SKM-1 treated with dmso at 0.1 percent for 144 hours (cell line): Measurements from ENCODE around the gene RAD51.
A peak's percentile ranks its signal among the peaks of the same experiment; 100 is the strongest.
"Not testable (repeated sequence)": the region's sequence is repeated elsewhere in the genome, so short reads cannot be mapped to it uniquely, and the experiment has no call there.

Source experiments
- DNase-seq: peaks from one replicate; lab custom pipeline; 2025; ENCODE audit not compliant: unreplicated experiment; lab: John Stamatoyannopoulos, UW

RAD51 gene

DNA sequence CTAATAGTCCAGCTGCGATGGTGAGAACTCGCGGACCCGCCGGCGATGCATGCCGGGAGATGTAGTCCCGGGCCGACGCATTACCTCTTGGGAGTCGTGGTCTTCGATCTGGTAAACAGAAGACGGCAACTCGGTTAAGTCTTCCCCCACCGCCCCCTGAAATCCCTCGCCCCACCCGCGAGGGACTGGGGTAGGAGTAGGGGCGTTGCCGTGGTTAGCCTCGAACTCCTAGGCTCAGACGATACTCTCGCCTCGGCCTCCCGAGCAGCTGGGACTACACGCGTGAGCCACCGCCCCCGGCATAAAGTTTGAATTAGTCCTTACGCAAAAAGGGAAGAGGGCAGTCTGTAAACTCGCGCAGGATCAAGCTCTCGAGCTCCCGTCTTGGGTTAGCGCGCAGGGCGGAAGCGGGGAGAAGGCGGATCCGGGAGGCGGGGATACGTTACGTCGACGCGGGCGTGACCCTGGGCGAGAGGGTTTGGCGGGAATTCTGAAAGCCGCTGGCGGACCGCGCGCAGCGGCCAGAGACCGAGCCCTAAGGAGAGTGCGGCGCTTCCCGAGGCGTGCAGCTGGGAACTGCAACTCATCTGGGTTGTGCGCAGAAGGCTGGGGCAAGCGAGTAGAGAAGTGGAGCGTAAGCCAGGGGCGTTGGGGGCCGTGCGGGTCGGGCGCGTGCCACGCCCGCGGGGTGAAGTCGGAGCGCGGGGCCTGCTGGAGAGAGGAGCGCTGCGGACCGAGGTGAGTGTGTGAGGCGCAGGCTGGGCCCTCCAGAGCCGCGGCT, at the start of gene RAD51:
RAD51 (plus strand) TSS at position 487 of the 781 bp plus-strand sequence. CDS start 3,585 bp downstream, outside the sequence.
- DNase-seq: peak; percentile 96

DNA sequence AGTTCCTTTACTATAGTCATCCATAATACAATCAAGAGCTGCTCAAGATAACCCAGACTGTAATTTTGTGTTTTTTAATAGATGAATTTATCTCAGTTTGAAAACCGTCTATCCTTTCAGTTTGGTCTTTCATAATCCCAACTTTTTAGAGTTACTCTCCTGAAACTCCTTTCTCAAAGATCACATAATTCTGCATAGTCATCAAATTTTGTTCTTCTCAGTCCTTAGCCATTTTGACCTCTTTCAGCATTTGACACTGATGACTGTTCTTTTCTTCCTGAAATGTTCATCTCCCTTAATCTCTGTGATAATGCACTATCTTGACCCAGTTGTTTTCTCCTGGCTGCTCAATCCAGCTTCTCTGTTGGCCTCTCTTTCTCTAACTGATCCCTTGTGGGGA, 47.5 kb upstream of the RAD51 start:
- DNase-seq: no peak

DNA sequence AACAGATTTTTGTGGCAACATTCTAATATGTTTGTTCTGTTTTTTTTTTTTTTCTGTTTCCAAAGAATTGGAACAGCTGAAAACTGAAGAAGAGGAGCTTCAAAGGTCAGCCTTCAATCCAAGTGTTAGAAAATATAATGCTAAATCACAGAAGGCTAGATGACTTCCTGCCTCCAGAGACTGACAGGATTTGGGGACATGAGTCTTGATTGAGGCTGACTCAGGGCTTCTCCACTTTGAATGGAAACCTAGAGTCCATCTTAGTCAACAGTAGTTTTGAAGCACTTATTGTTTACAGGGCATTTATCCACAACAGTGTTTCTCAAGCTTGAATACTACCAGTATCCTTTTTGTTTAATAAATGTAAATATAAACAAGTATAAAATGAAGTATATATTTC, 44.5 kb upstream of the RAD51 start:
- DNase-seq: no peak

DNA sequence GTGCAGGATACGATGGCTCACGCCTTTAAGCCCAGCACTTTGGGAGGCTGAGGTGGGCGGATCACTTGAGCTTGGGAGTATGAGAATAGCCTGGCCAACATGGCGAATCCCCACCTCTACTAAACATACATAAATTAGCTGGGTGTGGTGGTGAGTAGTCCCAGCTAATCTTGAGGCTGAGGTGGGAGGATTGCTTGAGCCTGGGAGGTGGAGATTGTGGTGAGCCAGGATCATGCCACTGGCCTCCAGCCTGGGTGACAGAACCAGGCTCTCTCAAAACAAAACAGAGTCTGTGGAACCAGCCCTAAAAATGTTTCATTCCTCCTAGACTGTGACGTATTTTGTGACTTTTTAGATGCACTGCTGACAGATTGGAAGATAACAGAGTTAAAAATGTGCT, 34.3 kb upstream of the RAD51 start:
- no peak for DNase-seq

DNA sequence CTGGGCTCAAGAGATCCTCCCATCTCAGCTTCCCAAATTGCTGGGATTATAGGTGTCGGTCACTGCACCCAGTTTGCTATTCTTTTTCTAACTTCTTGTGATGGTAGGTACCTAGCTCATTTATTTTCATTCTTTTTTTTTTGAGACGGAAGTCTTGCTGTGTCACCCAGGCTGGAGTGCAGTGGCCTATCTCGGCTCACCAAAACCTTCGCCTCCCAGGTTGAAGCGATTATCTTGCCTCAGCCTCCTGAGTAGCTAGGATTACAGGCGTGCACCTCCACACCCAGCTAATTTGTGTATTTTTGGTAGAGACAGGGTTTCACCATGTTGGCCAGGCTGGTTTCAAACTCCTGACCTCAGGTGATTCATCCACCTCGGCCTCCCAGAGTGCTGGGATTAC, 30.1 kb upstream of the RAD51 start:
- DNase-seq: no peak

DNA sequence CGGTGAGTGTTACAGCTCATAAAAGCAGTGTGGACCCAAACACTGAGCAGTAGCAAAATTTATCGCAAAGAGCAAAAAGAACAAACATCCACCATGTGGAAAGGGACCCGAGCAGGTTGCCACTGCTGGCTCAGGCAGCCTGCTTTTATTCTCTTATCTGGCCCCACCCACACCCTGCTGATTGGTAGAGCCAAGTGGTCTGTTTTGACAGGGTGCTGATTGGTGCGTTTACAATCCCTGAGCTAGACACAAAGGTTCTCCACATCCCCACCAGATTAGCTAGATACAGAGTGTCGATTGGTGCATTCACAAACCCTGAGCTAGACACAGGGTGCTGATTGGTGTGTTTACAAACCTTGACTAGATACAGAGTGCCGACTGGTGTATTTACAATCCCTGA, 18.7 kb upstream of the RAD51 start:
- DNase-seq: not testable (repeated sequence)

DNA sequence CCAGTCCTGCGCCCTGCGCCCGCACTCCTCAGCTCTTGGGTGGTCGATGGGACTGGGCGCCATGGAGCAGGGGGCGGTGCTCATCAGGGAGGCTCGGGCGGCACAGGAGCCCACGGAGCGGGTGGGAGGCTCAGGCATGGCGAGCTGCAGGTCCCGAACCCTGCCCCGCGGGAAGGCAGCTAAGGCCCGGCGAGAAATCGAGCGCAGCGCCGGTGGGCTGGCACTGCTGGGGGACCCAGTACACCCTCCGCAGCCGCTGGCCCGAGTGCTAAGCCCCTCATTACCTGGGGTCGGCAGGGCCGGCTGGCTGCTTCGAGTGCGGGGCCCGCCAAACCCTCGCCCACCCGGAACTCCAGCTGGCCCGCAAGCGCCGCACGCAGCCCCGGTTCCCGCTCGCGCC, 18.1 kb upstream of the RAD51 start:
- not testable (repeated sequence) for DNase-seq

DNA sequence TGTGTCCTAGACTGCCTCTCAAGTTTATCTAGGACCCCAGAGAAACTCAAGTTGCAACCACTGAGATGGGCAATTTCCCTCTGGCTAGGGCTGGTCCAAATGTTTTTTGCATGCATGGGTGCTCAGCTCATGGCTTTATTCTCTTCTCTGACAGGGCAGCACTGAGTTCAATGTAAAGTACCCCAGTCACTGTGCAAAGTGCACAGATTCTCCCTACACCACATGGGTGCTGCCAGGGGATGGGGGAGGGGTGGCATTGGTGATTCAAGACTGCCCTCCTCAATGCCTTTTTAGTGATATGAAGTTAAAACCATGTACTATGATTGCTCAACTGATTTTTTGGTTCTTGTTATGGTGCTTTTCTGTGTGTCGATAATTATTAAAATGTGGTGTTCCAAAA, 14.8 kb upstream of the RAD51 start:
- DNase-seq: no peak

DNA sequence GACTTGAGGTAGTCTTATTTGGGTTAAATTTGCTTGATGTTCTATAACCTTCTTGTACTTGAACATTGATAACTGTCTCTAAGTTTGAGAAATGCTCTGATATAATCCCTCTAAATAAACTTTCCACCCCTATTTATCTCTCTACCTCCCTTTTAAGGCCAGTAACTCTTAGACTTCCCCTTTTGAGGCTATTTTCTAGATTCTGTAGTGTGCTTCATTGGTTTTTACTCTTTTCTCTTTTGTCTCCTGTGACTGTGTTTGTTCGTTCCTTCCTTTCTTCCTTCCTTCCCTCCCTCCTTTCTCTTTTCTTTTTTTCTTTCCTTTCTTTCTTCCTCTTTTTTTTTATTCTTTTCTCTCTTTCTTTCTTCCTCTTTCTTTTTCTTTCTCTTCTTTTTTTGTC, 14.0 kb upstream of the RAD51 start:
- not testable (repeated sequence) for DNase-seq

DNA sequence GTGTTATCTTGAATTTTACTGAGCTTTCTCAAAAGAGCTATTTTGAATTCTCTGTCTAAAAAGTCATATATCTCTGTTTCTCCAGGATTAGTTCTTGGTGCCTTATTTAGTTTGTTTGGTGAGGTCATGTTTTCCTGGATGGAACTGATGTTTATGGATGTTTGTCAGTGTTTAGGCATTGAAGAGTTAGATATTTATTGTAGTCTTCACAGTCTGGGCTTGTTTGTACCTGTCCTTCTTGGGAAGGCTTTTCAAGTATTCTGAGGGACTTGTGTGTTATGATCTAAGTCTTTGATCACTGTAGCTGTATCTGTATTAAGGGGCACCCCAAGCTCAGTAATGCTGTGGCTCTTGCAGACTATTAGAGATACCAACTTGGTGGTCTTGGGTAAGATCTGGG, 10.6 kb upstream of the RAD51 start:
- no peak for DNase-seq

DNA sequence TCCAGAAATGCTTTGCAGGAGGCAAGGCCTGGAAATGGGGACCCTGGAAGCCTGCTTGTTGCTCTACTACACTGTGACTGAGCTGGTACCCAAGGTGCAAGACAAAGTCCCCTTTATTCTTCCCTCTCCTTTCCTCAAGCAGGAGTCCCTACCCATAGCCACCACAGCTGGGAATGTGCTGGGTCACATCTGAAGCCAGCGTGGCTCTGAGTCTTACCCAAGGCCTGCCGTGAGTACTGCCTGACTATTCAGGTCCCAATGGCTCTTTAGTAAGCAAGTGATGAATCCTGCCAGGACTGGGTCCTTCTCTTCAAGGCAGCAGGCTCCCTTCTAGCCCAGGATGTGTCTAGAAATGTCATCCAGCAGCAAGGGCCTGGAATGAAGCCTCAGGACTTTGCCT, 9.6 kb upstream of the RAD51 start:
- DNase-seq: no peak

DNA sequence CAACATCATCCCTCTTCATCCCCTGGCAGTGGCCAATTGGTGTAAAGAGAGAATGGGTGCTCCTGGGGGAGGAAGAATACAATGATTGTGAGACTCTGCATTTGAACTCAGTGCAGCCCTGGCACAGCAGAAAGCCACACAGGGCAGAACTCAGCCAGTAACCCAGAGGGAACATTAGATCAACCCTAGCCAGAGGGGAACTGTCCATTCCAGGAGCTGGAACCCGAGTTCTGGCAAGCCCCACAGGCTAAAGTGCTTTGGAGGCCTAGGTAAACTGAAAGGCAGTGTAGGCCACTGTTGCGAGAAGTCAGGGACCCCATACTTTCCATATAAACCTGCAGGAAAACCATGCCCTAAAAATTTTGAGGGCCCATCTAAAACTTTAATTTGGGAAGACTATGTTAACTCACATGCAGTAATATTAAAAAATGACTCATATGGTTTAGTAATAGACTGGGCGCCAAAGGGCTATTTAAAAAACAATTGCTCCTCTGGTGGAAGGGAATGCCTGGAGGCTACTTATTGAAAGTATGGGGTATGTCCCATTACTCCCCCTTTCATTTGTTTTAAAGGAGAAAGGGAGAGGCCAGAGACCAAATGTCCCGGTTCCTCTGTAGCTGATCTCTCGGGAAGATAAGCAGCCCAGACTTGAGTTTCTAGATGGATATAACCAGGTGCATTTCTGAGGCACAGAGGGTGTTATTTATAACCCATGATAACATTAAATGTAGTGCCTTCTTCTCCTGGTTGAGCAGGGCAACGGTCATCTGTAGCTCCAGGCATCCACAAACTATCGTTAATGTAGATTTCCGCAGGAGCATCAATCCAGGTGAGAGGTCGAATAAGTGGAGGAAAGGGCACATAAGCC, 5.8 kb upstream of the RAD51 start:
- DNase-seq: no peak

DNA sequence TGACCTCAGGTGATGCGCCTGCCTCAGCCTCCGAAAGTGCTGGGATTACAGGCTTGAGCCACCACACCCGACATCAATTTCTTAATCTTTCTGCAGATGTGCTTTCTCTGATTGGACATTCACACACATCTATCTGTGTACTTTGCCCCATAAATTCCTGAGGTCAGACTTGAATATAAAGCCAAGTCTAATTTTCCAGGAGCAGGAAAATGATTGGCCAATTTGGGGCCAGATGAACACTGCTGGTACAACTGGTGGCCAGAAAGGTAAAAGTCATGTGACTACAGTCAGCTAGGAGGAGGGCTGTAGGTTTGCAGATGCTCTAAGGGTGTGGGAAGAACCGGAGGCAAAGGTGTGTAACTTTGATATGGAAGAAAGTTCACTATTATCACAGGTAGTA, 3.2 kb upstream of the RAD51 start:
- no peak for DNase-seq

DNA sequence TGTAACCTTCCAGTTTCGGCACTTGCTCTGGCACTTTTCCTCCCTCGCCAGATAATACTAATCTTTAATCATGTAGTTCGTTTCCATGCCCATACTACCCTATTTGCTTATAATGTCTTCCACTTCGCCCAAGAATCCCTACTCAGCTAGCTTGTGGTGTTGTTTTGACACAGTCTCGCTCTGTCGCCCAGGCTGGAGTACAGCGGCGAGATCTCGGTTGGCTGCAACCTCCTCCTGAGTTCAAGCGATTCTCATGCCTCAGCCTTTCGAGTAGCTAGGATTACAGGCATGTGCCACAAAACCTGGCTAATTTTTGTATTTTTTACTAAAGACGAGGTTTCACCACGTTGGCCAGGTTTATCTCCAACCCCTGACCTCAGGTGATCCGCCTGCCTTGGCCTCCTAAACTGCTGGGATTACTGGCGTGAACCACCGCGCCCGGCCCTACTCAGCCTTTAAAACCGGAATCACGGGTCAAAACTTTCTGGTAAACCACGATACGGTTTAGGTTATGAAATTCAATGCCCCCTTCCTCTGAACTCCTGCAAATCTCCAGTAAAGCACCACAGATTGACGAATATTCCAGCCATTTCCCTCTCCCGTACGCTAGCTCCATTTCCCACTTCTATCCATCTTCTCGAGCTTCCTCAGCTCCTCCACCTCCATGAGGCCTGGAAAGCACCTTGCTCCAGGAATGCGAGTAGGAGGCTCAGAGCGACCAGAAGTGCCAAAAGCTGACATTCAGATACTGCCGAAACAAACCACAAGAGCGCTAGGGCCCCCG, 878 bp upstream of the RAD51 start:
- DNase-seq: no peak

DNA sequence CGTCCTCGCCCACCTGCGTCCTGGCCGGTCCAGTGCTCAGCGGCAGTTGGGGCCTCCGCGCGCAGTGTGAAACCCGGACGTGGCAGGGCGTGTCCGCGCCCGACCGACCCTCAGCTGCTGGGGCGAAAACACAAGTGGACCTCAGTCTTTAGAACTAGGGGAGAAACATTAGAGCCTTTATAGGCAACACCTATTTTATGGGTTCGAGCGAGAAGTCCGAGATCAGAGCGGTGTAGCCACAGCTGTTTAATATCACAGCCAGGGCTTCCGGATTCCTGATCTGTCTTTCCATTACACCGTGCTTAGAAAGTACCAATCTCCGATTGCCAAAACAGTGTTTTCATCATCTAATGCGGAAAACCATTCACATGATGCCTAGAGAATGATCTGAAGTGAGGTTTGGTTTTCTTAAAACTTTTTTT, 506 bp downstream of the RAD51 start:
- DNase-seq: no peak

DNA sequence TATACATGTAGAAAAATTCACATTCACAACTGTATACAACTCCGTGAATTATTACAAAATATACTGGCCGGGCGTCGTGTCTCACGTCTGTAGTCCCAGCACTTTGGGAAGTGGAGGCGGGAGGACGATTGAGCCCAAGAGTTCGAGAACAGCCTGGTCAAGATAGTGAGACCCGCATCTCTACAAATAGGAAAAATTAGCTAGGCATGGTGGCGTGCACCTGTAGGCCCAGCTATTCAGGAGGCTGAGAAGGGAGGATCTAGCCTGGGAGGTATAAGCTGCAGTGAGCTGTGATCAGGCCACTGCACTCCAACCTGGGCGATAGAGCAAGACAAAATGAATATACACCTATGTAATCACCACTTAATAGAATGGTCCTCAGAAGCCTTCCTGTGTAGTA, 1.3 kb downstream of the RAD51 start:
- no peak for DNase-seq

DNA sequence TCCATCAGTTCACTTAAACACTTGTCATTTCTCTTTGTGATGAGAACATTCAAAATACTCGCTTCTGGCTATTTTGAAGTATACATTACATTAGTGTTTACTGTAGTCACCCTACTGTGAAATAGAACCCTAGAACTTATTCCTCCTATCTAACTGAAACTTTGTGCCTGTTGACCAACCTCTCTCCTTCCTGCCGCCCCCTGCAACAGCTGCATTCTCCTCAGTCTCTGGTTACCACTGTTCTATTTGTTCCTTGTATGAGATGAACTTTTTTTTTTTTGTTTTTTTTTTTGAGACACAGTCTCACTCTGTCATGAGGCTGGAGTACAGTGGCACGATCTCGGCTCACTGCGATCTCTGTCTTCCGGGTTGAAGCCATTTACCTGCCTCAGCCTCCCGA, 2.9 kb downstream of the RAD51 start:
- no peak for DNase-seq

DNA sequence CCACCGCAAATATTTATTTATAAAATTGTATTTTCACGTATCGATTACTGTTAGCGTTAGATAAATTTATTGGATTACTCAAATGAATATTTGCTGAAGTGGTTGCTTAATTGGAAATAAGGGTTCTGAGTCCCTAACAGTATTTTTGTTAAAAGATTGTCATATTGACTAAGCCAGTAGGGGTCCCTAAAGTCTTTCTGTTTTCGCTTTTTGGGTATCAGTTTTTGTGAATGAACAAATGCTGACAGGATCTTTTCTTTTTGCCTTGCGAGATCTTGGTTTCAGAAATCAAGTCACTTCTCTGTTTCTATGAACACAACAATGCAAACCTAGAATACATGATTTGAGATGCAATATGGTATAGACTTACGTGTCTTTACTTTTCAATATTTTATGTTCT, 7.1 kb downstream of the RAD51 start:
- no peak for DNase-seq

DNA sequence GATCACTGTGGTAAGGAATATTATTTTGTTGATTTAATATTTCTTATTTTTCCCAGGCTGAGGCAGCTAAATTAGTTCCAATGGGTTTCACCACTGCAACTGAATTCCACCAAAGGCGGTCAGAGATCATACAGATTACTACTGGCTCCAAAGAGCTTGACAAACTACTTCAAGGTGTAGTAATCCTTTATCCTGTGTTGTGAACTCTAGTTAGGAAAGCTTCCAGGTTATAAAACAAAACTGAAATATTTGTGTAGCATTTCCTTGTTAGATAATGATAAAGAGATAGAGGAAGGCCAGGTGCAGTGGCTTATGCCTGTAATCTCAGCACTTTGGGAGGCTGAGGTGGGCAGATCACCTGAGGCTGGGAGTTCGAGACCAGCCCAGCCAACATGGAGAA, 11.1 kb downstream of the RAD51 start:
- DNase-seq: no peak

DNA sequence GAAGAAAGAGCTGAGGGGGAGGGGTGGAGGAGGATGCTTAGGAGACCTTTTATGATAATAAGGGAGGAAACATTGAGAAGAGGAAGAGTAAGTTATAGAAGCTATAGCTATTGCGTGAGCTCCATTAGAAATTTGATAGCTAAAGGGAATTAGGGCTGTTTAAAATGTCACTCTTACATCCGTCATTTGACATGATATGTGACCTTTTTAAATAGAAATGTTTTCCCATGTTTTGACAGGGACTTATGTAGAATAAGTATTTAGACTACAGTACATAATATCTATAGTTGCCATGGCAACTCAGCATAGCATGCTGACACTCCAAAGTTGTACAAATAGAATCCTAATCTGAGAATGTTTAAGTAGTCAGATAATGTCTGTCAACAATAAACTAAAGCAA, 19.2 kb downstream of the RAD51 start:
- DNase-seq: no peak

DNA sequence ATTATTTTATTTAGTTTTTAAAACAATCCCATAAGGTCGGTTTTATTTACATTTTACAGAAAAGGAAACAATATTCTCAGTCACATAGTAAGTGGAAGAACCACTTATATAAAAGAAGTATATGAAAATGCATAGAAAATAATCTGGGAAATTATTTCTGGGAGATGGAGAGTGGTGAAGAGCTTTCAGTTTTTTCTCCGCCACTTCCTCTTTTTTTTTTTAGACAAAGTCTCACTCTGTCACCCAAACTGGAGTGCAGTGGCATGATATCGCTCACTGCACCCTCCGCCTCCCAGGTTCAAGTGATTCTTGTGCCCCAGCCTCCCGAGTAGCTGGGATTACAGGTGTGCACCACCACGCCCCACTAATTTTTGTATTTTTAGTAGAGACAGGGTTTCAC, 21.2 kb downstream of the RAD51 start:
- no peak for DNase-seq

DNA sequence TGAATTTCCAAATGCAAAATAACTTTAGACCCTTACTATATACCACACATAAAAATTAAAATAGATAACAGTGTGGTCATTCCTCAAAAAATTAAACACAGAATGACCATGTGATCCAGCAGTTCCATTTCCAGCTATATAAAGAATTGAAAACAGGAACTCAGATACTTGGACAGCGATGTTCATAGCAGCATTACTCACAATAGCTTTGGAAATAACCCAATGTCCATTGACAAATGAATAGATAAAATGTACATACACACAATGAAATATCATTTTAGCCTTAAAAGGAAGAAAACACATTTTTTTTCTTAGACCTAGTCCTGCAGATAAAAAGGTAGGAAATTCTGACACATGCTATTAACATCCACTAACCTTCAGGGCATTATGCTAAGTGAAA, 26.7 kb downstream of the RAD51 start:
- DNase-seq: no peak
